OCI-LY7 (cell line): ENCODE results near the gene SETDB2.

Source experiments
- EZH2phosphoT487 ChIP-seq: fragments of 200-600 bp; sonication (generic); IDR thresholded peaks from 2 replicates; pipeline ENCODE4 v1.6.1; 2018; ENCODE audit warnings: low read depth, borderline replicate concordance, mild to moderate bottlenecking, mixed run types, antibody characterized with exemption, low read length, moderate library complexity, mixed read lengths
- TF ChIP-seq, protein P1 (sequence below): fragments of 200-600 bp; sonication (generic); conservative IDR thresholded peaks from 2 replicates; pipeline ENCODE4 v1.5.1; 2014; ENCODE audit warnings: mild to moderate bottlenecking, antibody characterized with exemption, low read length, moderate library complexity, mixed read lengths

DNA sequence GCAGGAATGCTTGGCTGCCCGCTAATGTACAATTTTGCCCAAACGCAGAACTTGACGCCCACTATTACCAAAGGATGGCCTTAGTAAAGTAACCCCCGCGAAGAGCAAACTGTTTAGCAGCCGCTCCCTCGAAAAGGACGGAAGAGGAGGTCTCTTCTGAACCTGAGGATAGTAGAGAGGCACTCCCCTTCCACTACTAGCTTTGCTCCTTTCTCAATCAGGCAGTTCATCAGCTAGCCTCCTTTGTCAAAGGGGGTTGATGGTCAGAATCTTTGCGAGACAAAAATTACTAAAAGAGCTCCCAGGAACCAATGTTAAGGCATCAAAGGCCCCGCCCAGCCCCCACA lies 744 bp upstream of the SETDB2 start:
- no peak for TF ChIP-seq EZH2phosphoT487
- TF ChIP-seq, protein P1, sequence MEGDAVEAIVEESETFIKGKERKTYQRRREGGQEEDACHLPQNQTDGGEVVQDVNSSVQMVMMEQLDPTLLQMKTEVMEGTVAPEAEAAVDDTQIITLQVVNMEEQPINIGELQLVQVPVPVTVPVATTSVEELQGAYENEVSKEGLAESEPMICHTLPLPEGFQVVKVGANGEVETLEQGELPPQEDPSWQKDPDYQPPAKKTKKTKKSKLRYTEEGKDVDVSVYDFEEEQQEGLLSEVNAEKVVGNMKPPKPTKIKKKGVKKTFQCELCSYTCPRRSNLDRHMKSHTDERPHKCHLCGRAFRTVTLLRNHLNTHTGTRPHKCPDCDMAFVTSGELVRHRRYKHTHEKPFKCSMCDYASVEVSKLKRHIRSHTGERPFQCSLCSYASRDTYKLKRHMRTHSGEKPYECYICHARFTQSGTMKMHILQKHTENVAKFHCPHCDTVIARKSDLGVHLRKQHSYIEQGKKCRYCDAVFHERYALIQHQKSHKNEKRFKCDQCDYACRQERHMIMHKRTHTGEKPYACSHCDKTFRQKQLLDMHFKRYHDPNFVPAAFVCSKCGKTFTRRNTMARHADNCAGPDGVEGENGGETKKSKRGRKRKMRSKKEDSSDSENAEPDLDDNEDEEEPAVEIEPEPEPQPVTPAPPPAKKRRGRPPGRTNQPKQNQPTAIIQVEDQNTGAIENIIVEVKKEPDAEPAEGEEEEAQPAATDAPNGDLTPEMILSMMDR = no peak
